CD4-positive, CD25-positive, alpha-beta regulatory T cell (primary cell): Measurements from ENCODE around the gene PTPRN2. TPM values are rescaled to one million over a fixed set of nuclear protein-coding genes. Genes with fewer than 3 reads are reported as not detected.

Experiments used
- ATAC-seq, 2 donors: fragments of 150-1000 bp; cut with Tn5 transposase; one replicate each; pipeline ENCODE4 v1.10.0; 2021; ENCODE audit warnings: low read depth in 2 of 2, moderate number of reproducible peaks in 2 of 2, moderate library complexity in 1 of 2
- DNase-seq, 3 donors: peaks; one replicate each; pipeline versions ENCODE4 v3.0.0 to v3.0.0-alpha.2; 2012 to 2022; ENCODE audit warnings: mixed read lengths in 1 of 3
- H3K27ac ChIP-seq: one replicate; pipeline ENCODE4 v1.7.0; 2013; ENCODE audit warnings: mild to moderate bottlenecking, low read length; ENCODE audit not compliant: insufficient read depth, poor library complexity, severe bottlenecking
- H3K27me3 ChIP-seq: one replicate; pipeline ENCODE4 v1.7.0; 2013; ENCODE audit warnings: low read length; ENCODE audit not compliant: control insufficient read depth, insufficient read depth
- H3K36me3 ChIP-seq: one replicate; pipeline ENCODE4 v1.7.0; 2013; ENCODE audit warnings: mild to moderate bottlenecking, low read length, moderate library complexity; ENCODE audit not compliant: control insufficient read depth, insufficient read depth
- H3K4me1 ChIP-seq: 2 replicates; pipeline ENCODE4 v1.7.0; 2013; ENCODE audit warnings: mild to moderate bottlenecking, low read length; ENCODE audit not compliant: insufficient read depth, control insufficient read depth, poor library complexity, severe bottlenecking
- H3K4me3 ChIP-seq: one replicate; pipeline ENCODE4 v1.7.0; 2013; ENCODE audit warnings: low read depth, mild to moderate bottlenecking, low read length, moderate library complexity
- H3K9me3 ChIP-seq, 2 experiments: 1 replicate in 1 of 2; 2 replicates in 1 of 2; pipeline ENCODE4 v1.7.0; 2013; ENCODE audit warnings: low read length in 2 of 2, mild to moderate bottlenecking in 1 of 2, moderate library complexity in 1 of 2; ENCODE audit not compliant: control insufficient read depth in 2 of 2
- H3K27ac Mint-ChIP-seq, 3 donors: one replicate each; pipeline ENCODE4 v1.8.0; 2020 to 2022; ENCODE audit warnings: mild to moderate bottlenecking in 3 of 3, mixed read lengths in 3 of 3, moderate library complexity in 2 of 3
- H3K27me3 Mint-ChIP-seq: one replicate; pipeline ENCODE4 v1.8.0; 2022; ENCODE audit warnings: mild to moderate bottlenecking, mixed read lengths
- H3K36me3 Mint-ChIP-seq: one replicate; pipeline ENCODE4 v1.8.0; 2020; ENCODE audit warnings: mixed read lengths
- H3K4me1 Mint-ChIP-seq, 4 donors: one replicate each; pipeline ENCODE4 v1.8.0; 2020 to 2022; ENCODE audit warnings: mixed read lengths in 4 of 4, mild to moderate bottlenecking in 1 of 4
- H3K4me3 Mint-ChIP-seq, 4 donors: one replicate each; pipeline ENCODE4 v1.8.0; 2020 to 2022; ENCODE audit warnings: mild to moderate bottlenecking in 4 of 4, mixed read lengths in 4 of 4, moderate library complexity in 3 of 4
- H3K9me3 Mint-ChIP-seq, 7 donors: one replicate each; pipeline ENCODE4 v1.8.0; 2020 to 2022; ENCODE audit warnings: mixed read lengths in 7 of 7, mild to moderate bottlenecking in 3 of 7, moderate library complexity in 2 of 7
- polyA plus RNA-seq, 4 donors: library from polyadenylated mRNA; unstranded; fragments of 300-500 nt; fragmentation: Illumina TruSeq; gene quantifications; one replicate each; pipeline ENCODE4 v1.2.3, GENCODE V29; 2021
- total RNA-seq: library from RNA; stranded (reverse); gene quantifications from one replicate; pipeline ENCODE4 v1.2.3, GENCODE V29; 2022

PTPRN2 gene
- total and polyA plus RNA-seq, 5 donors from 2014 or later = 1.6 to 4.7 (median 2.7) TPM

- Histone ChIP-seq H3K4me3 (no peak overlapping the region), H3K9me3 (no peaks in the 10 kb centered on the region), H3K4me1 (peaks cover 3% of the 10 kb centered on the region), H3K27me3 (no peaks in the 10 kb centered on the region), H3K27ac (no peak overlapping the region), H3K36me3 (no peaks in the 10 kb centered on the region)
- no peak overlapping the region for H3K4me3 Mint-ChIP-seq
- ATAC-seq (no peak), DNase-seq (no peak)
- no peaks in the 10 kb centered on the region for H3K27me3 Mint-ChIP-seq
- H3K36me3 Mint-ChIP-seq = no peaks in the 10 kb centered on the region
- H3K9me3 Mint-ChIP-seq = no peaks in the 10 kb centered on the region
- H3K27ac Mint-ChIP-seq = peak overlapping the region in 1 of 3 donors; percentile 20
- peaks cover 0 to 44% (median 11%) of the 10 kb centered on the region in 4 donors for H3K4me1 Mint-ChIP-seq
These were observed 714.4 kb downstream of the PTPRN2 start for GRCh38 chr7:157873181-157873580.

- Histone ChIP-seq H3K9me3 (no peaks in the 10 kb centered on the region), H3K36me3 (no peaks in the 10 kb centered on the region), H3K27ac (no peak overlapping the region), H3K27me3 (no peaks in the 10 kb centered on the region), H3K4me3 (no peak overlapping the region), H3K4me1 (peaks cover 3% of the 10 kb centered on the region)
- DNase-seq = no peak
- Mint-ChIP-seq H3K27ac (peak overlapping the region in 1 of 3 donors; percentile 90), H3K27me3 (no peaks in the 10 kb centered on the region), H3K4me1 (peaks cover 0 to 44% (median 11%) of the 10 kb centered on the region in 4 donors), H3K4me3 (no peak overlapping the region), H3K36me3 (no peaks in the 10 kb centered on the region), H3K9me3 (no peaks in the 10 kb centered on the region)
- no peak for ATAC-seq
These were observed 715.2 kb downstream of the PTPRN2 start for GRCh38 chr7:157872447-157872846.

- Histone ChIP-seq H3K27me3 (no peaks in the 10 kb centered on the region), H3K27ac (no peak overlapping the region), H3K4me1 (peaks cover 3% of the 10 kb centered on the region), H3K4me3 (no peak overlapping the region), H3K36me3 (no peaks in the 10 kb centered on the region), H3K9me3 (no peaks in the 10 kb centered on the region)
- ATAC-seq = peak in 1 of 2 donors; percentile 47
- H3K36me3 Mint-ChIP-seq = no peaks in the 10 kb centered on the region
- H3K9me3 Mint-ChIP-seq = no peaks in the 10 kb centered on the region
- H3K4me1 Mint-ChIP-seq = peaks cover 0 to 44% (median 11%) of the 10 kb centered on the region in 4 donors
- no peaks in the 10 kb centered on the region for H3K27me3 Mint-ChIP-seq
- H3K27ac Mint-ChIP-seq = peak overlapping the region in 1 of 3 donors; percentile 57
- H3K4me3 Mint-ChIP-seq = no peak overlapping the region
- DNase-seq = no peak
These were observed 715.9 kb downstream of the PTPRN2 start for GRCh38 chr7:157871681-157872080.

- Mint-ChIP-seq H3K4me1 (peaks cover 0 to 44% (median 11%) of the 10 kb centered on the region in 4 donors), H3K27ac (peak overlapping the region in 1 of 3 donors; percentile 31), H3K9me3 (no peaks in the 10 kb centered on the region), H3K36me3 (no peaks in the 10 kb centered on the region), H3K27me3 (no peaks in the 10 kb centered on the region), H3K4me3 (no peak overlapping the region)
- Histone ChIP-seq H3K27ac (no peak overlapping the region), H3K9me3 (no peaks in the 10 kb centered on the region), H3K27me3 (no peaks in the 10 kb centered on the region), H3K4me1 (peaks cover 3% of the 10 kb centered on the region), H3K4me3 (no peak overlapping the region), H3K36me3 (no peaks in the 10 kb centered on the region)
- ATAC-seq (no peak), DNase-seq (no peak)
These were observed 716.9 kb downstream of the PTPRN2 start for GRCh38 chr7:157870644-157871290.

- Histone ChIP-seq H3K4me1 (peaks cover 3% of the 10 kb centered on the region), H3K4me3 (no peak overlapping the region), H3K36me3 (no peaks in the 10 kb centered on the region), H3K27ac (no peak overlapping the region), H3K27me3 (no peaks in the 10 kb centered on the region), H3K9me3 (no peaks in the 10 kb centered on the region)
- Mint-ChIP-seq H3K4me3 (no peak overlapping the region), H3K27me3 (no peaks in the 10 kb centered on the region), H3K9me3 (peaks cover 0 to 2% (median 0%) of the 10 kb centered on the region in 7 donors), H3K27ac (no peak overlapping the region), H3K4me1 (peaks cover 0 to 38% (median 5%) of the 10 kb centered on the region in 4 donors), H3K36me3 (no peaks in the 10 kb centered on the region)
- no peak for ATAC-seq
- no peak for DNase-seq
These were observed 717.8 kb downstream of the PTPRN2 start for GRCh38 chr7:157869793-157870192.

GRCh38 chr7:157867685-157868305 lies 719.8 kb downstream of the PTPRN2 start:
- H3K27ac ChIP-seq = no peak overlapping the region
- no peaks in the 10 kb centered on the region for H3K36me3 ChIP-seq
- H3K27me3 ChIP-seq = no peaks in the 10 kb centered on the region
- no peak for DNase-seq
- no peaks in the 10 kb centered on the region for H3K9me3 ChIP-seq
- Mint-ChIP-seq H3K9me3 (peaks cover 0 to 2% (median 0%) of the 10 kb centered on the region in 7 donors), H3K27me3 (no peaks in the 10 kb centered on the region), H3K36me3 (no peaks in the 10 kb centered on the region), H3K4me1 (peaks cover 0 to 26% (median under 1%) of the 10 kb centered on the region in 4 donors), H3K4me3 (no peak overlapping the region), H3K27ac (no peak overlapping the region)
- H3K4me3 ChIP-seq = no peak overlapping the region
- ATAC-seq = no peak
- H3K4me1 ChIP-seq = peaks cover 3% of the 10 kb centered on the region

GRCh38 chr7:157866336-157866924 lies 721.2 kb downstream of the PTPRN2 start:
- H3K27ac Mint-ChIP-seq = no peak overlapping the region

More at GRCh38 chr7:157866336-157866924, 721.2 kb downstream of the PTPRN2 start:
- Histone ChIP-seq H3K4me3 (no peak overlapping the region), H3K9me3 (no peaks in the 10 kb centered on the region), H3K36me3 (no peaks in the 10 kb centered on the region), H3K4me1 (peaks cover 3% of the 10 kb centered on the region), H3K27me3 (no peaks in the 10 kb centered on the region), H3K27ac (no peak overlapping the region)
- H3K27me3 Mint-ChIP-seq = no peaks in the 10 kb centered on the region
- H3K9me3 Mint-ChIP-seq = peaks cover 0 to 2% (median 0%) of the 10 kb centered on the region in 7 donors
- no peaks in the 10 kb centered on the region for H3K36me3 Mint-ChIP-seq
- ATAC-seq = no peak
- peaks cover 0 to 15% (median 0%) of the 10 kb centered on the region in 4 donors for H3K4me1 Mint-ChIP-seq
- no peak overlapping the region for H3K4me3 Mint-ChIP-seq
- DNase-seq = no peak
